ENCODE measurements around the gene RAP1GAP.

The RAP1GAP gene

GRCh38 chr1:21589618-21590017 is 79.5 kb downstream of the RAP1GAP start:
- DNase-seq, result no peak

GRCh38 chr1:21587602-21587953 is 81.6 kb downstream of the RAP1GAP start:
- DNase-seq, result no peak

GRCh38 chr1:21586846-21587601 is 82.1 kb downstream of the RAP1GAP start:
- no peak for DNase-seq

GRCh38 chr1:21586222-21586621 is 82.9 kb downstream of the RAP1GAP start:
- no peak for DNase-seq

GRCh38 chr1:21585037-21585436 is 84.1 kb downstream of the RAP1GAP start:
- no peak for DNase-seq

GRCh38 chr1:21584096-21584495 is 85.1 kb downstream of the RAP1GAP start:
- DNase-seq, result no peak

GRCh38 chr1:21579791-21580190 is 89.4 kb downstream of the RAP1GAP start:
- DNase-seq, result no peak

GRCh38 chr1:21577933-21578332 is 91.2 kb downstream of the RAP1GAP start:
- no peak for DNase-seq

- no peak for DNase-seq
These were observed 91.8 kb downstream of the RAP1GAP start for GRCh38 chr1:21577324-21577723.

GRCh38 chr1:21576798-21577187 is 92.4 kb downstream of the RAP1GAP start:
- DNase-seq, result no peak

GRCh38 chr1:21576031-21576797 is 92.9 kb downstream of the RAP1GAP start:
- no peak for DNase-seq

- no peak for DNase-seq
These were observed 93.7 kb downstream of the RAP1GAP start for GRCh38 chr1:21575351-21575942.

- DNase-seq, result no peak
These were observed 94.5 kb downstream of the RAP1GAP start for GRCh38 chr1:21574466-21575151.

- DNase-seq, result peak; percentile 46 to 49
These were observed 95.1 kb downstream of the RAP1GAP start for GRCh38 chr1:21573971-21574465.

- DNase-seq, result no peak
These were observed 95.7 kb downstream of the RAP1GAP start for GRCh38 chr1:21573475-21573874.

- DNase-seq, result no peak
These were observed 96.4 kb downstream of the RAP1GAP start for GRCh38 chr1:21572735-21573277.

- DNase-seq, result no peak
These were observed 96.9 kb downstream of the RAP1GAP start for GRCh38 chr1:21572221-21572620.

- no peak for DNase-seq
These were observed 98.3 kb downstream of the RAP1GAP start for GRCh38 chr1:21570885-21571284.

- DNase-seq, result no peak
These were observed 98.7 kb downstream of the RAP1GAP start for GRCh38 chr1:21570528-21570875.

- DNase-seq, result no peak
These were observed 99.2 kb downstream of the RAP1GAP start for GRCh38 chr1:21569820-21570527.

GRCh38 chr1:21568809-21569385 is 100.3 kb downstream of the RAP1GAP start:
- no peak for DNase-seq

Data from activated T-cell treated with anti-CD3 and anti-CD28 coated beads, Interleukin-2, amount 50 U/mL, for 48 hours (primary cell).